Renal cortex interstitium (tissue), 15 donors: ENCODE data around the gene LRP11. TPM values are rescaled to one million over a fixed set of nuclear protein-coding genes. Genes with fewer than 3 reads are reported as not detected.
"Not testable (repeated sequence)": the region's sequence is repeated elsewhere in the genome, so short reads cannot be mapped to it uniquely, and the experiment has no call there.

ENCODE experiments used
- DNase-seq, 11 donors: peaks; one replicate each; pipeline ENCODE4 v3.0.0-alpha.2; 2013; ENCODE audit warnings: low read depth in 9 of 11, low spot score in 4 of 11; ENCODE audit errors: extremely low read depth in 1 of 11
- long read RNA-seq, 16 experiments: transcript quantifications; one replicate each; lab custom pipeline, GENCODE V29; 2026
- polyA plus RNA-seq, 3 donors: library from polyadenylated mRNA; unstranded; fragments of 120-200 nt; gene quantifications; one replicate each; pipeline ENCODE4 v1.2.1, GENCODE V29; 2013; ENCODE audit not compliant: insufficient read length in 3 of 3

LRP11 gene
- polyA plus RNA-seq: 10 to 100 TPM; 31.6 to 35.6 (median 34.0) TPM
- long read RNA-seq, donor 1, partial matches to known transcripts: 6 of 8 reads
- long read RNA-seq, donor 1, other reads (novel, unspliced or antisense): 0 of 8 reads
- long read RNA-seq, donor 2, partial matches to known transcripts: 0 of 1 reads
- long read RNA-seq, donor 2, other reads (novel, unspliced or antisense): 0 of 1 reads
- long read RNA-seq, donor 3, transcript LRP11-201 (7 exons, 3,260 nt): major isoform, 9 of 9 reads
- long read RNA-seq, donor 3, partial matches to known transcripts: 0 of 9 reads
- long read RNA-seq, donor 3, other reads (novel, unspliced or antisense): 0 of 9 reads
- long read RNA-seq, donor 4, partial matches to known transcripts: 0 of 1 reads
- long read RNA-seq, donor 4, other reads (novel, unspliced or antisense): 0 of 1 reads
- long read RNA-seq, donor 5: 0 reads
- long read RNA-seq, donor 6, transcript LRP11-201 (7 exons, 3,260 nt): major isoform, 6 of 6 reads
- long read RNA-seq, donor 6, partial matches to known transcripts: 0 of 6 reads
- long read RNA-seq, donor 6, other reads (novel, unspliced or antisense): 0 of 6 reads
- long read RNA-seq, donor 7, partial matches to known transcripts: 0 of 3 reads
- long read RNA-seq, donor 7, other reads (novel, unspliced or antisense): 0 of 3 reads
- long read RNA-seq, donor 8: 0 reads
- long read RNA-seq, donor 9, partial matches to known transcripts: 0 of 2 reads
- long read RNA-seq, donor 9, other reads (novel, unspliced or antisense): 0 of 2 reads
- long read RNA-seq, donor 10, partial matches to known transcripts: 0 of 1 reads
- long read RNA-seq, donor 10, other reads (novel, unspliced or antisense): 0 of 1 reads
- long read RNA-seq, donor 11, partial matches to known transcripts: 0 of 2 reads
- long read RNA-seq, donor 11, other reads (novel, unspliced or antisense): 0 of 2 reads
- long read RNA-seq, donor 12, partial matches to known transcripts: 0 of 2 reads
- long read RNA-seq, donor 12, other reads (novel, unspliced or antisense): 0 of 2 reads
- long read RNA-seq, donor 13: 0 reads
- long read RNA-seq, donor 14, partial matches to known transcripts: 0 of 1 reads
- long read RNA-seq, donor 14, other reads (novel, unspliced or antisense): 0 of 1 reads
- long read RNA-seq, donor 15, partial matches to known transcripts: 0 of 2 reads
- long read RNA-seq, donor 15, other reads (novel, unspliced or antisense): 0 of 2 reads
- long read RNA-seq, donor 16, transcript LRP11-201 (7 exons, 3,260 nt): major isoform, 11 of 11 reads
- long read RNA-seq, donor 16, partial matches to known transcripts: 0 of 11 reads
- long read RNA-seq, donor 16, other reads (novel, unspliced or antisense): 0 of 11 reads

- DNase-seq: peak; percentile 63 to 83 (median 79)
Observed at GRCh38 chr6:149863698-149864577, at the start of gene LRP11. TSS of gene LRP11 (minus strand) at chr6:149864359. CDS start at chr6:149864020, 339 bp downstream.

DNA sequence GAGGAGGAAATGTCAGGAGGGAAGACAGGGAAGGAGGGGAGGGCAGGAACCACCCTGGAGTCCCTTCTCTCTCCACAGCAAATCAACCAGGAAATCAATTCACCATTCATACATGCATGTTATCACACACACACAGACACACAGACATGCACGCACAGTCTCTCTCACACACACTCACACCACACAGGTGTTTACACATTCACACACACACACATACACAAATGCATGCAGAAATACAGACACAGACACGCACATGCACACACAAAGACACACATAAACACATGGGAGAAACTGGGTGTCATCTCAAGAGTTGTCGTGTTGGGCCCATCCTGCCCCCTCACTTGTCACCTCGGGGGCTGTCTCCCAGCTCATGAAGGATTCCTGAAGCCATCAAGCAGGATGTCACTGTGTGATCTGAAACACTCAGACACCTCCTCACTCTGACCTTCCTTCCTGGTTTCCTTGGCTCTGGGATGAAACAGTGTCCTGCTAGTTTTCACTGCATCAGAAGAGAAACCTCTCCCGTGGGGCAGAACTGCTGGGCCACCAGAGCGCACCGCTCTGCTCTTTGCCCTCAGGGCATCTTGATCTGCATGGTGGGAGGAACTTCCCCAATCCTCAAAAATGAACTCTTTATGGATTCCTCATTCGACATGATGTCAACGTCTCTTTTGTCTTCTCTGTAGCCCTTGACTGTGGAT is 49.5 kb upstream of the LRP11 start:
- no peak for DNase-seq

- DNase-seq: no peak
Observed at GRCh38 chr6:149913085-149913484, 48.9 kb upstream of the LRP11 start.

DNA sequence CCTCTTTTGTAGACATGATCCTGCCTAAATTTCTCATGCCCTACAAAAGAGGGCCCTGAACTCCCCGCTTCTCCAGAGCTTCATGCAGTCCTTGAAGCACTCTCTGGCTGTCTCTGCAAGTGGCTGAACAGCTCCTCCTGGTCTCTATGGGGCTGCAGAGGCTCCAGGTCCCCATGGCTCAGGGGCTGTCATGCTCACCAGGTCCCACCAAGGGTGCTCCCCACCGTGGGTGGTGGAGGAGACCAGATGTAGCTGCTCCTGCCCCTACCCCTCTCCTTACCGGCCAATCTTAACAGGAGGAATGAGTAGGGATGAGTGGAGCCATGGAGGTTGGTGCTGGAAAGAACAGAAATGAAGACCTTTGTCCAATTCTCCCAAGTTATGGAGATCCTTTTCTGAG is 48.5 kb upstream of the LRP11 start:
- DNase-seq: not testable (repeated sequence)

- DNase-seq: no peak
Observed at GRCh38 chr6:149910721-149911151, 46.6 kb upstream of the LRP11 start.

DNA sequence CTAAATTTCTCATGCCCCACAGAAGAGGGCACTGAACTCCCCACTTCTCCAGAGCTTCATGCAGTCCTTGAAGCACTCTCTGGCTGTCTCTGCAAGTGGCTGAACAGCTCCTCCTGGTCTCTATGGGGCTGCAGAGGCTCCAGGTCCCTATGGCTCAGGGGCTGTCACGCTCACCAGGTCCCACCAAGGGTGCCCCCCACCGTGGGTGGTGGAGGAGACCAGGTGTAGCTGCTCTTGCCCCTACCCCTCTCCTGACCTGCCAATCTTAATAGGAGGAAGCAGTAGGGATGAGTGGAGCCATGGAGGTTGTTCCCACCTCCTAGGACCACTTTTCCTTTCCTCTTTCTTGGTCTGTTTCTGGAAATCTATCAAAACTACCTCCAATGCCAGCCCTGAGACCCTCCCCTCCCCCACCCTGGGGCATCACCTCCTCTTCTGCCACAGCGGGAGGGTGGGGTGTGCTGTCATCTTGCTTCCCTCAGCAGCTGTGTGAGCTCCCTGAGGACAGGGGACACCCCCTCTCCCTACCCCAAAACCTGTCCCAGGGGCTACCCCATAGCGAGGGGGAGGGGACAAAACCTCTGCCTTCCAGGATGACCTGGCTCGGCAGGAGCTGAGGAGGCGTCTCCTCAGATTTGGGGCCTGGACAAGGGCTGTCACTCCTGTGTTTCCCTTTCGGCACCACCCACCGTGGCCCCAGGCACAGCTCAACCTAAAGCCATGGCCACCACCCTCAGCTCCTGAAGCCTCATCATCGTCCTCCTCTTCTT is 45.7 kb upstream of the LRP11 start:
- no peak for DNase-seq

DNA sequence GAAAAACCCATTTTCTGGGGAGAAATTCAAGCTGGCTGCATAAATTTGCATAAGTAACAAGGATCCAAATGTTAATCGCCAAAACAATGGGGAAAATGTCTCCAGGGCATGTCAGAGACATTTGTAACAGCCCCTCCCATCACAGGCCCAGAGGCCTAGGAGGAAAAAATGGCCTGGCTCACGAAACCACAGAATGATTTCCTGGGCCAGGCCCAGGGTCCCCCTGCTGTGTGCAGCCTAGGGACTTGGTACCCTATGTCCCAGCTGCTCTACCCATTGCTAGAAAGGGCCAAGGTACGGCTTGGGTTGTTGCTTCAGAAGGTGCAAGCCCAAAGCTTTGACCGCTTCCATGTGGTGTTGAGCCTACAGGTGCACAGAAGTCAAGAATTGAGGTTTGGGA is 44.3 kb upstream of the LRP11 start:
- DNase-seq: not testable (repeated sequence)

DNA sequence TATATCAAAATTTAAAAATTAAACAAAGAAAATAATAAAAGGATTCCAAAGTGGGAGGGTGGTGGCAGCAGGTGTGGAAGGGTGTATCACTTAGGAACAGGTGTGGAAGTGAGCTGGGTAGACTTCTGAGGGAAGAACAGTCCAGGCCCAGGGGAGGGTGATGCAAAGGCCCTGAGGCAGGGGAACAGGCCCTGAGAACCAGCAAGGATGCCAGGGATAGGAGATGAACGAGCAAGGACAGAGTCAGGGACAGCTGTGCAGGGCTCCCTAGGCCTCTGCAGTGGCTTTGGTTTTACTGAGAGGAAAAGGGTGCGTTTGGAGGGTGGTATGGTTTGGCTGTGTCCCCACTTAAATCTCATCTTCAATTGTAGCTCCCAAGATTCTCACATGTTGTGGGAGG is 43.2 kb upstream of the LRP11 start:
- no peak for DNase-seq

- no peak for DNase-seq
Observed at GRCh38 chr6:149906405-149906804, 42.2 kb upstream of the LRP11 start.

- no peak for DNase-seq
Observed at GRCh38 chr6:149905911-149906371, 41.8 kb upstream of the LRP11 start.

- DNase-seq: no peak
Observed at GRCh38 chr6:149905371-149905910, 41.3 kb upstream of the LRP11 start.

GRCh38 chr6:149904661-149905370 is 40.7 kb upstream of the LRP11 start:
- no peak for DNase-seq

DNA sequence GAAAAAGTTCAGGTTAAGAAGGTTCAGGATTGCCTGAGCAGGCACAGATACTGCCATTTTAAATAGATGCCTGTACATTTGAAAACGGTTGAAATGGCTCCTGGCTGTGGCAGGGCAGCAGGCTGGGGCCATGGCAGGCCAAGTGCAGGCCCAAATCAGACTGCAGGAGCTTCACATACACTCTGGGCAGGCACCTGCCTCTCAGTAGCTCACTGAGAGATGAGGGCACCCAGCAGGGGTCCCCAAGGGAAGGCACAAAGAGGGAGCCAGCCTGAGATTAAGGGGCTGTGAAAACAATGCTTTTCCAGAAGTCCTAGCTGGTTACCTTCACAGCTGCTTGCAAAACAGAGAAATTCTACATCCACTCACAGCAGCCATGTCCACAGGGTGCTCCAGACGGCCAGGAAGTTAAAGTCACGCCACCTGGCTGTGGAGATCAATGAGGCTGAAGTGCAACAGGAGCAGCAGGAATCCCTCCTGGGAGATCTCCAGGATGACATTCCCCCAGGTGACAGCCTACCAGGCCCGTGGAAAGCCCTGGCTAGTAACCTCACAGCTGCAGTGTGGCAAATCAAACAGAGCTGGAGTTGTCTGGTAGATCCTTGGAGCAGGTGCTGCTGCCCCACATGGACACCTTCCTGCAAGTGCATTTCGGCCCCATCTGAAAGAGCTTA is 39.9 kb upstream of the LRP11 start:
- DNase-seq: no peak

DNA sequence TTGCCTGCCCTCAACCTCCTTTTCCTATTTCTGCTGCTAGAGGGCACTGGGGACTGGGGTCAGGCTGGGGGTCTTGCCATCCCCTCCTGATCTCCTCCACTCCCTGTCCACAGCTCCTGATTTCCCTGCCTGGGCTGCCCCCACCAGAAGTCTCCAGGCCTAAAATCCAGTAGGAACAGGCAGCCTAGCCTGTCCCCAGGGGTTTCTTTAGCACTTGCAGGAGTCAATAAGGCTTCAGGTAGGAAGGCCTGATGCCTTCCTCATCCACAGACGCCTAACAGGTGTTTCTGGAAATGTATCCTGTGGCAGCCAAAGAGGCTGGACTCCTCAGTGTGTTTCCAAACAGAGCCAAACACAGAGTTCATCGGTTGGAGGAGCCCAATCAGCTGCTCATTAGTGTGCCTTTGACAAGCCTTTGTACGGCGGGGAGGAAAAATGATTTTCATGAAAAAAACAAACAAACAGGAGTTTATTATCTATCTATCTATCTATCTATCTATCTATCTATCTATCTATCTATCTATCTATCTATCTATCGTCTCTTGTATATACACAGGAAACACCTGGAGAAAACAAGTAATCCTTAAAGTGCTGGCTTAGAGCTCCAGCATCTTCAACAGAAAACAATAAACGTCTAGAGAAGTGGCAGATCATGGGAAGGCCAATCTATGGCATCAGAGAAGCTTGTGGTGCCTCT is 37.4 kb upstream of the LRP11 start:
- no peak for DNase-seq
